ENCODE results near the gene CALHM6. TPM values are rescaled to one million over a fixed set of nuclear protein-coding genes. Genes with fewer than 3 reads are reported as not detected.

CALHM6 gene
- total and polyA plus RNA-seq, 10 of the 15 experiments (the other 5 are each of a cell fraction or from before 2014, with no cell fraction given) = 0.15 to 3.4 (median 1.3) TPM

DNA sequence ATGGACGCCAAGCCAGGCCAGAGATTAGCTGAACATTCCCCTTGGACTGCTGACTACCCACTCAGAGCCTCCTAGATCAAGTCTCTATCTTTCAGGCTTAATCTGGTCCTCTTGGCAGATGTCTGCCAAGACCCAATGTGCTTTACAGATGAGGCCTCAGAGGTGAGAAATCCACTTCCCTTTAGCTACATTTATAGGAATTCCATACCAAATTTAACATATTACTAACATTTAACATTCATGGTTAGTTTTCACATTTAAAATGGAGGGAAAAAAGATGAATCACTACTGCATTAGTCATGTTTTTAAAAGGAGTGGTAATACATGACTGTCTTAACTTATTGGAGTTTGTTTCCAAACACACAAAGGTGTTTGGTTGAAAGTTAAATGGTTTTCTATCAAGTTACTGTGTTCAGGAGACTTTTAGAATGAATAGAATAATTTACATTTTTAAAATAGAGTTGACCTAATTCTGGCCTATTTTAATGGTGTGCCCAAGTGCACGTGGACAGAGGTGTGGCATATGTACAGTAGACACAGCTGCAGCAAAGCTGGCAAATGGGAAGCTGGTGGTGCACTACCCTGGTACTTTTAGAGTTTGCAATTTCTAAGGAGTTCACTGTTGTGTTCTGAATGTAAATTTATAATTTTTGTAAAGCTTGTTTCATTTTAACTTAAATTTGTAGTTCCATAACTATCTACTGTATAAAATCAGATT, 41.9 kb upstream of the CALHM6 start:
- TF ChIP-seq SMAD5 (IDR thresholded peaks at IDR 0.05; ENCODE audit: low read depth) = no peak
- TF ChIP-seq SRF (IDR thresholded peaks at IDR 0.05; ENCODE audit: low read depth in 2 of 2, low read length in 2 of 2) = no peak
- no peak for TF ChIP-seq HDAC6 (IDR thresholded peaks at IDR 0.05; ENCODE audit: unreplicated experiment)
- no peak for TF ChIP-seq SREBF1 (IDR thresholded peaks at IDR 0.05; ENCODE audit: low read length)
- no TSS peak for BruUV-seq (replicated peaks)
- Histone ChIP-seq H3K9ac (ENCODE audit: control insufficient read depth, insufficient read depth, low read length) (no peak overlapping the region), H3K9me3 (replicated peaks; ENCODE audit: control insufficient read depth, insufficient read depth, low read length) (peaks cover 2% of the 10 kb centered on the region), H3K79me2 (ENCODE audit: control insufficient read depth, insufficient read depth, low read length) (peaks cover 68% of the 10 kb centered on the region), H4K20me1 (ENCODE audit: control insufficient read depth, insufficient read depth) (no peaks in the 10 kb centered on the region), H3K27me3 (replicated peaks in 1 of 2; ENCODE audit: control insufficient read depth in 2 of 2, insufficient read depth in 2 of 2, low read length in 1 of 2) (no peaks in the 10 kb centered on the region), H3K27ac (ENCODE audit: control insufficient read depth, insufficient read depth) (no peak overlapping the region; the same call in 1 of the 2 replicates), H3K4me2 (ENCODE audit: control insufficient read depth, insufficient read depth) (no peak overlapping the region), H3K4me1 (ENCODE audit: control insufficient read depth, insufficient read depth, low read length) (no peaks in the 10 kb centered on the region; the same call in 1 of the 2 replicates), H2AFZ (ENCODE audit: control insufficient read depth, low read depth, low read length) (no peak overlapping the region), H3K36me3 (ENCODE audit: control insufficient read depth in 2 of 2, insufficient read depth in 2 of 2, low read length in 1 of 2) (peaks cover 0 to 21% of the 10 kb centered on the region in 2 experiments; a peak in 2 of 4 replicates), H3K4me3 (no peak overlapping the region)
- DNase-seq (ENCODE audit: low read depth, low spot score) (no peak), FAIRE-seq (no peak), ATAC-seq (no peak)
- POLR2A ChIA-PET = no interaction called here
- CTCF ChIA-PET = interaction anchor here (0.8 to 3.3 kb wide), 2 partner anchors 35 to 131 kb away, joined by 3 to 12 read pairs; no protein-coding TSS in a partner anchor
- WGBS (ENCODE audit: insufficient coverage, insufficient replicate concordance, low lambda C conversion rate, missing lambda C conversion rate) = 81% methylated on average over 2 of the region's 2 CpGs
- intact Hi-C loops (cut with micrococcal nuclease; ENCODE audit: unreplicated experiment) = no loop called here
- RAD21 ChIA-PET (ENCODE audit: unreplicated experiment) = no interaction called here
- SMC1A ChIA-PET (ENCODE audit: uncharacterized antibody, unreplicated experiment) = interaction anchor here (0.7 to 1.8 kb wide), 5 partner anchors 8 to 132 kb away, joined by 3 to 4 read pairs (median 3); no protein-coding TSS in a partner anchor
- in situ Hi-C loops (cut with MboI) = no loop called here

DNA sequence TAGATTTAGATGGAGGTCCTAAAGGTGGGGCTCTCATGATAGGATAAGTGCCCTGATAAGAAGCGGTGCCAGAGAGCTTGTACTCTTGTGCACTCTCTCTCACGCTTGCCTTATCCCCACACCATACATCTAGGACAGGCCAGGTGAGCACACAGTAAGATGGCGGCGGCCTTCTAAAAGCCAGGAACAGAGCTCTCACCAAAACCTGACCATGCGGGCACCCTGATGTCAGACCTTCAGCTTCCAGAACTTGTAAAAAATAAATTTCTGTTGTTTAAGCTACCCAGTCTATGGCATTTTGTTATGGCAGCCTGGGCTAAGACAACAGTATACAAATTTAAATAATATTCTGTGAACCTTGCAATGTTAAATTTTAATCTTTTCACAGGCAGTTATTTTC, 40.8 kb upstream of the CALHM6 start:
- no peak for DNase-seq (ENCODE audit: low read depth, low spot score)
- no peak for ATAC-seq
- Histone ChIP-seq H3K79me2 (ENCODE audit: control insufficient read depth, insufficient read depth, low read length) (peaks cover 69% of the 10 kb centered on the region), H3K4me2 (ENCODE audit: control insufficient read depth, insufficient read depth) (no peak overlapping the region), H3K9ac (ENCODE audit: control insufficient read depth, insufficient read depth, low read length) (no peak overlapping the region), H3K4me3 (no peak overlapping the region), H3K4me1 (ENCODE audit: control insufficient read depth, insufficient read depth, low read length) (no peaks in the 10 kb centered on the region; the same call in 1 of the 2 replicates), H3K36me3 (ENCODE audit: control insufficient read depth in 2 of 2, insufficient read depth in 2 of 2, low read length in 1 of 2) (peaks cover 0 to 16% of the 10 kb centered on the region in 2 experiments; a peak in 2 of 4 replicates), H3K27ac (ENCODE audit: control insufficient read depth, insufficient read depth) (no peak overlapping the region), H4K20me1 (ENCODE audit: control insufficient read depth, insufficient read depth) (no peaks in the 10 kb centered on the region), H3K9me3 (replicated peaks; ENCODE audit: control insufficient read depth, insufficient read depth, low read length) (peaks cover 2% of the 10 kb centered on the region), H2AFZ (ENCODE audit: control insufficient read depth, low read depth, low read length) (no peak overlapping the region), H3K27me3 (replicated peaks in 1 of 2; ENCODE audit: control insufficient read depth in 2 of 2, insufficient read depth in 2 of 2, low read length in 1 of 2) (no peaks in the 10 kb centered on the region)
- in situ Hi-C loops (cut with MboI) = no loop called here
- intact Hi-C loops (cut with micrococcal nuclease; ENCODE audit: unreplicated experiment) = no loop called here
- SMC1A ChIA-PET (ENCODE audit: uncharacterized antibody, unreplicated experiment) = interaction anchor here (0.6 to 2.3 kb wide), 4 partner anchors 9 to 30 kb away, joined by 3 to 8 read pairs (median 4); no protein-coding TSS in a partner anchor
- RAD21 ChIA-PET (ENCODE audit: unreplicated experiment) = interaction anchor here (1.2 kb wide), 1 partner anchor 12 kb away, joined by 3 read pairs; no protein-coding TSS in a partner anchor
- WGBS (ENCODE audit: insufficient coverage, insufficient replicate concordance, low lambda C conversion rate, missing lambda C conversion rate) = over 99% methylated on average over 5 of the region's 5 CpGs
- no peak for FAIRE-seq
- POLR2A ChIA-PET = no interaction called here
- BruUV-seq (replicated peaks) = no TSS peak
- CTCF ChIA-PET = interaction anchor here (3.3 kb wide), 1 partner anchor 132 kb away, joined by 12 read pairs; no protein-coding TSS in a partner anchor
- TF ChIP-seq SMC3 (IDR thresholded peaks at IDR 0.05; ENCODE audit: borderline replicate concordance, low read length) (no peak), MTA3 (IDR thresholded peaks at IDR 0.05; ENCODE audit: borderline replicate concordance, low read length) (no peak), TAF1 (IDR thresholded peaks at IDR 0.05; ENCODE audit: borderline replicate concordance, low read depth, low read length) (no peak), CBFB (IDR thresholded peaks at IDR 0.05; ENCODE audit: low read depth) (no peak), EGR1 (IDR thresholded peaks at IDR 0.05; ENCODE audit: borderline replicate concordance in 1 of 2, low read depth in 2 of 2, low read length in 2 of 2) (no peak), KLF5 (IDR thresholded peaks at IDR 0.05; ENCODE audit: partially characterized antibody) (no peak)
- TF ChIP-seq, protein P1, sequence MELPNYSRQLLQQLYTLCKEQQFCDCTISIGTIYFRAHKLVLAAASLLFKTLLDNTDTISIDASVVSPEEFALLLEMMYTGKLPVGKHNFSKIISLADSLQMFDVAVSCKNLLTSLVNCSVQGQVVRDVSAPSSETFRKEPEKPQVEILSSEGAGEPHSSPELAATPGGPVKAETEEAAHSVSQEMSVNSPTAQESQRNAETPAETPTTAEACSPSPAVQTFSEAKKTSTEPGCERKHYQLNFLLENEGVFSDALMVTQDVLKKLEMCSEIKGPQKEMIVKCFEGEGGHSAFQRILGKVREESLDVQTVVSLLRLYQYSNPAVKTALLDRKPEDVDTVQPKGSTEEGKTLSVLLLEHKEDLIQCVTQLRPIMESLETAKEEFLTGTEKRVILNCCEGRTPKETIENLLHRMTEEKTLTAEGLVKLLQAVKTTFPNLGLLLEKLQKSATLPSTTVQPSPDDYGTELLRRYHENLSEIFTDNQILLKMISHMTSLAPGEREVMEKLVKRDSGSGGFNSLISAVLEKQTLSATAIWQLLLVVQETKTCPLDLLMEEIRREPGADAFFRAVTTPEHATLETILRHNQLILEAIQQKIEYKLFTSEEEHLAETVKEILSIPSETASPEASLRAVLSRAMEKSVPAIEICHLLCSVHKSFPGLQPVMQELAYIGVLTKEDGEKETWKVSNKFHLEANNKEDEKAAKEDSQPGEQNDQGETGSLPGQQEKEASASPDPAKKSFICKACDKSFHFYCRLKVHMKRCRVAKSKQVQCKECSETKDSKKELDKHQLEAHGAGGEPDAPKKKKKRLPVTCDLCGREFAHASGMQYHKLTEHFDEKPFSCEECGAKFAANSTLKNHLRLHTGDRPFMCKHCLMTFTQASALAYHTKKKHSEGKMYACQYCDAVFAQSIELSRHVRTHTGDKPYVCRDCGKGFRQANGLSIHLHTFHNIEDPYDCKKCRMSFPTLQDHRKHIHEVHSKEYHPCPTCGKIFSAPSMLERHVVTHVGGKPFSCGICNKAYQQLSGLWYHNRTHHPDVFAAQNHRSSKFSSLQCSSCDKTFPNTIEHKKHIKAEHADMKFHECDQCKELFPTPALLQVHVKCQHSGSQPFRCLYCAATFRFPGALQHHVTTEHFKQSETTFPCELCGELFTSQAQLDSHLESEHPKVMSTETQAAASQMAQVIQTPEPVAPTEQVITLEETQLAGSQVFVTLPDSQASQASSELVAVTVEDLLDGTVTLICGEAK (IDR thresholded peaks at IDR 0.05; ENCODE audit: borderline replicate concordance) = no peak

Measured in GM12878 (cell line).